DND-41 (cell line): ENCODE results near the gene SLC25A25.
A peak's percentile ranks its signal among the peaks of the same experiment; 100 is the strongest.

ENCODE experiments used
- ATAC-seq: fragments of 200-7000 bp; cut with Tn5 transposase; 3 replicates; pipeline ENCODE4 v1.9.1; 2021; ENCODE audit warnings: low read depth; ENCODE audit not compliant: insufficient read depth
- DNase-seq: peaks from one replicate; pipeline ENCODE4 v3.0.0-alpha.2; 2020
- H2AFZ ChIP-seq: 2 replicates; pipeline ENCODE4 v1.6.0; 2012; ENCODE audit warnings: low read depth, low read length
- H3K27ac ChIP-seq: 2 replicates; pipeline ENCODE4 v1.5.1; 2012; ENCODE audit warnings: low read length, inconsistent platforms
- H3K27me3 ChIP-seq: fragments of 200-600 bp; sonication (generic); 2 replicates; pipeline ENCODE4 v1.6.0; 2012; ENCODE audit warnings: low read length, mild to moderate bottlenecking, inconsistent platforms; ENCODE audit not compliant: insufficient read depth, poor library complexity
- H3K36me3 ChIP-seq: 2 replicates; pipeline ENCODE4 v1.5.1; 2012; ENCODE audit warnings: low read length, inconsistent platforms; ENCODE audit not compliant: insufficient read depth
- H3K4me1 ChIP-seq: 2 replicates; pipeline ENCODE4 v1.5.1; 2012; ENCODE audit warnings: mild to moderate bottlenecking, low read length; ENCODE audit not compliant: insufficient read depth
- H3K4me2 ChIP-seq: 2 replicates; pipeline ENCODE4 v1.6.0; 2012; ENCODE audit warnings: mild to moderate bottlenecking, moderate library complexity, low read length, inconsistent platforms; ENCODE audit not compliant: insufficient read depth
- H3K4me3 ChIP-seq, 2 experiments: fragments of 200-600 bp in 1 of 2; shearing (Covaris generic) in 1 of 2; 2 replicates each; pipeline ENCODE4 v1.5.1; 2012 to 2016; ENCODE audit warnings: inconsistent platforms in 2 of 2, low read length in 2 of 2, mild to moderate bottlenecking in 2 of 2, low read depth in 1 of 2, moderate library complexity in 1 of 2
- H3K79me2 ChIP-seq: 2 replicates; pipeline ENCODE4 v1.6.0; 2012; ENCODE audit warnings: low read length, inconsistent platforms; ENCODE audit not compliant: insufficient read depth
- H3K9ac ChIP-seq: 2 replicates; pipeline ENCODE4 v1.6.0; 2012; ENCODE audit warnings: low read depth, mild to moderate bottlenecking, inconsistent platforms, low read length, moderate library complexity
- H3K9me3 ChIP-seq: 2 replicates; pipeline ENCODE4 v1.5.1; 2012; ENCODE audit warnings: low read length, moderate library complexity, mild to moderate bottlenecking, inconsistent platforms; ENCODE audit not compliant: insufficient read depth, severe bottlenecking
- H4K20me1 ChIP-seq: 2 replicates; pipeline ENCODE4 v1.6.0; 2012; ENCODE audit warnings: low read length; ENCODE audit not compliant: insufficient read depth
- CTCF ChIP-seq: IDR thresholded peaks from 2 replicates; pipeline ENCODE4 v1.5.1; 2012; ENCODE audit warnings: borderline replicate concordance, low read length, moderate library complexity, mild to moderate bottlenecking; ENCODE audit not compliant: poor library complexity, severe bottlenecking; ENCODE audit errors: extremely low read depth
- EZH2 ChIP-seq: IDR thresholded peaks from 3 replicates; pipeline ENCODE4 v1.6.1; 2012; ENCODE audit warnings: borderline replicate concordance, low read depth, mild to moderate bottlenecking, moderate library complexity, low read length, inconsistent platforms; ENCODE audit not compliant: severe bottlenecking

SLC25A25 gene

DNA sequence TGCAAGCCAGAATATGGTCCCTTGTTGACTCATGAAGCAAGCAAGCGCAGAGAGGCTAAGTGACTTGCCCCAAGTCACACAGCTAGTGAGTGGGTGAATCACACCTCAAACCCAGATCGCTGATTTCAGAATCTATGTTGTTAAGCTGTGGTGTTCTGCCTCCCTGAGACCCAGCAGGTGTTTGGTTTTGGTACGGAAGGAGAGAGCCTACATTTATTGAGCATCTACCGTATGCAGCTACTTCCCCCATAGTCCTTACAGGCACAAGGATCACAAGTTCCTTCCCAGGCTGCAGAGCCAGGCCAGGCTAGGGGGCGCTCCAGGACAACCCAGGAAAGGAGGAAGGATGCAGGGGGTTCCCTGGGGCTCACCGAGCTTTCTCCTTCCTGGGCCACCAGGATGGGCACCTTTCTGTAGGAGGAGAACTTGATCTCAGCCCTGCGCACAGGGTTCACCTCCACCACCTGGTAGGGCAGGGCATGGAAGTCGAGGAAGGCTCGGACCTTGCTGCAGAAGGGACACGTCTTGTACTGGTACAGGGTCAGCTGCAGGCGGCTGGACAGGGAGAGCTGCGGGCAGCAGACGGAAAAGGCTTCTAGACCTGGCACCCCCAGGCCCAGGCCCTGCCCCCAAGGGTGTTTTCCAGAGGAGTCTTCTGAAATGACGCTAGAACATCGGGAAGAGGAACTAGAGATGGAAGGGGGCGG, 57.0 kb downstream of the SLC25A25 start:
- Histone ChIP-seq H3K79me2 (peaks cover 31% of the 10 kb centered on the region), H3K4me1 (peaks cover 35% of the 10 kb centered on the region), H3K27ac (no peak overlapping the region), H2AFZ (no peak overlapping the region), H3K4me3 (no peak overlapping the region), H3K9ac (0 out of 2 replicates have a peak overlapping the region, but pooled peaks have one; percentile 97), H3K27me3 (no peaks in the 10 kb centered on the region), H3K4me2 (peak overlapping the region; percentile 68; the same call in 1 of the 2 replicates), H3K9me3 (no peaks in the 10 kb centered on the region), H4K20me1 (peaks cover 26% of the 10 kb centered on the region), H3K36me3 (peaks cover 49% of the 10 kb centered on the region)
- TF ChIP-seq EZH2 (no peak), CTCF (peak; percentile 64)
- peak; percentile 53 for DNase-seq
- no peak for ATAC-seq

GRCh38 chr9:128125580-128126354, 57.7 kb downstream of the SLC25A25 start:
- TF ChIP-seq EZH2 (no peak), CTCF (no peak)
- Histone ChIP-seq H3K79me2 (peaks cover 31% of the 10 kb centered on the region), H3K36me3 (peaks cover 42% of the 10 kb centered on the region), H3K9ac (peak overlapping the region; percentile 97), H3K9me3 (no peaks in the 10 kb centered on the region), H3K27me3 (no peaks in the 10 kb centered on the region), H3K4me3 (peak overlapping the region in 1 of 2 experiments; percentile 64; a peak in 2 of 4 replicates), H4K20me1 (peaks cover 24% of the 10 kb centered on the region), H3K4me2 (peak overlapping the region; percentile 68), H2AFZ (no peak overlapping the region), H3K27ac (peak overlapping the region; percentile 44), H3K4me1 (peaks cover 35% of the 10 kb centered on the region)
- DNase-seq: no peak
- no peak for ATAC-seq

DNA sequence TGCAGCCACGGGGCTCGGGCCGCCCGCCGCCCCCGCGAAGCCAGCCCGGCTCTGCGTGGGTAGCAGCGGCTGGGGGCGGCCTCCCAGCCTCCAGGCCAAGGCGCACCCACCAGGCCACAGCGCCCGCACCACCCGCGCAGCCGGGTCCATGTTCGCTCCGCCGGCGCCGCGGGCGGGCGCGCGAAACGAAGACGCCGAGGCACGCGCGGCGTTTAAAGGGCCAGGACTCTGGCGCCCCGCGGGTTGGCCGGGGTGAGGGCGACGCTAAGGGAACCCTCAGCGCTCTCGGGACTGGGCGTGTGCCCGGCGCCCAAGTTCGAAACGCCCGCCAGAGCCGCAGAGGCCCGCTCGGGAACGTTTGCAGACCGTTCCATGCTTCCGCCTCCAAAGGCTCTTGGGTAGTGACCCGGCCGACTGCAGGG, 59.5 kb downstream of the SLC25A25 start, which contains the start of gene PTGES2:
Gene PTGES2 (minus strand): TSS at position 162 of the 422 bp plus-strand sequence. CDS start 12 bp downstream, at position 150.
- Histone ChIP-seq H3K27ac (peak within 1 kb of the TSS; percentile 96), H3K9ac (peak within 1 kb of the TSS; percentile 97), H4K20me1 (peaks cover 20% of the 10 kb centered on the region), H3K9me3 (no peaks in the 10 kb centered on the region), H3K4me1 (peaks cover 35% of the 10 kb centered on the region), H3K4me3 (peak within 1 kb of the TSS; percentile 28 to 64), H3K79me2 (peaks cover 31% of the 10 kb centered on the region), H3K36me3 (peaks cover 25% of the 10 kb centered on the region), H3K27me3 (no peaks in the 10 kb centered on the region), H2AFZ (peak within 1 kb of the TSS; percentile 74), H3K4me2 (peak within 1 kb of the TSS; percentile 68)
- no peak for TF ChIP-seq CTCF
- no peak for TF ChIP-seq EZH2
- DNase-seq: peak; percentile 80
- peak; percentile 72 for ATAC-seq
